Measurements from ENCODE around the gene ACKR4. TPM values are rescaled to one million over a fixed set of nuclear protein-coding genes. Genes with fewer than 3 reads are reported as not detected.

ACKR4 gene
- total RNA-seq, 4 donors from 2014 or later, result not detected

DNA sequence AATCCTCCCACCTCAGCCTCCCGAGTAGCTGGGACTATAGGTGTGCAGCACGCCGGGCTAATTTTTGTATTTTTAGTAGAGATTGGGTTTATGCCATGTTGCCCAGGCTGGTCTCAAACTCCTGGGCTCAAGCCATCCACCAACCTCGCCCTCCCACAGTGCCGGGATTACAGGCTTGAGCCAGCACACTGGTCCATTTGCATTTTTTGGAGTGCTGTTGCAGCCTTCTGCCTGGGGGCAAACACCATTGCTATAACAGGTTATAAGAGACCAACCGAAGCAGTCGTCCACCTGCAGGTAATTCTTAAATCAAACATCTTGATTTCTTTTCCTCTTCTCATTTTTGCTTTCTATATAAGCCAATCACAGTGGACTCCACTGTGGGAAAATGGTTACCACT is 27.7 kb downstream of the ACKR4 start:
- ATAC-seq, result no peak
- no peak for DNase-seq
- H3K36me3 ChIP-seq, result peaks cover 0 to 35% of the 10 kb centered on the region in 2 donors
- no peaks in the 10 kb centered on the region for H3K27me3 ChIP-seq
- no peaks in the 10 kb centered on the region for H3K9me3 ChIP-seq
- in situ Hi-C loops (cut with MboI; ENCODE audit: low sequenced_read_pairs in 4 of 4), result no loop called here
- TF ChIP-seq POLR2A (IDR thresholded peaks at IDR 0.05) (no peak), CTCF (IDR thresholded peaks at IDR 0.05 in 4 of 5, conservative IDR thresholded peaks at IDR 0.05 in 1 of 5) (no peak)
- intact Hi-C loops (cut with DNase I; ENCODE audit: low total_unique reads), result no loop called here
- H3K4me3 ChIP-seq, result no peak overlapping the region
- no peak overlapping the region for H3K27ac ChIP-seq
- no peaks in the 10 kb centered on the region for H3K4me1 ChIP-seq

- TF ChIP-seq POLR2A (IDR thresholded peaks at IDR 0.05) (no peak), CTCF (IDR thresholded peaks at IDR 0.05 in 4 of 5, conservative IDR thresholded peaks at IDR 0.05 in 1 of 5) (no peak)
- no peaks in the 10 kb centered on the region for H3K27me3 ChIP-seq
- no peaks in the 10 kb centered on the region for H3K9me3 ChIP-seq
- no peak overlapping the region for H3K27ac ChIP-seq
- H3K4me3 ChIP-seq, result no peak overlapping the region
- no peak for DNase-seq
- peaks cover 0 to 35% of the 10 kb centered on the region in 2 donors for H3K36me3 ChIP-seq
- in situ Hi-C loops (cut with MboI; ENCODE audit: low sequenced_read_pairs in 4 of 4) (no loop called here), intact Hi-C loops (cut with DNase I; ENCODE audit: low total_unique reads) (no loop called here)
- no peaks in the 10 kb centered on the region for H3K4me1 ChIP-seq
- ATAC-seq, result no peak
Observed at GRCh38 chr3:132625613-132626012, 28.5 kb downstream of the ACKR4 start.

DNA sequence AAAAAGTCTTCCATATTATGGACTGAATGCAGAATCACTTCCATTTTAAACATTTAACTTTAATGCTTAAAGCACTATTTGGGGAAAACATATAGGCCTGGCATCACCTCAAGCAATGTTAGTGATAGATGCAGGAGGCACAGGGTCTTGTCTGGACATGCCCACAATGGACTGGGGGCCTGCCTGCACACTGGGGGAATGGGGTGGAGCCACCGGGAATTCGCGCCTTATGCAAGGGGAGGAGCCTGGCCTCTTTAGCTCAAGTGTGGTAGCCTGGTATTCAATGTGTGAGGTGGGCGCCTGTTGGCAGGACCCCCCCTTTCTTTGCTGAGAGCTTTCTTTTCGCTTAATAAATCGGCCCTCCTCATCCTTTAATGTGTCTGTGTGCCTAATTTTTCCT is 29.9 kb downstream of the ACKR4 start:
- Histone ChIP-seq H3K27ac (no peak overlapping the region), H3K4me3 (no peak overlapping the region), H3K4me1 (no peaks in the 10 kb centered on the region), H3K36me3 (peaks cover 0 to 27% of the 10 kb centered on the region in 2 donors), H3K27me3 (no peaks in the 10 kb centered on the region), H3K9me3 (no peaks in the 10 kb centered on the region)
- DNase-seq (no peak), ATAC-seq (no peak)
- in situ Hi-C loops (cut with MboI; ENCODE audit: low sequenced_read_pairs in 4 of 4) (no loop called here), intact Hi-C loops (cut with DNase I; ENCODE audit: low total_unique reads) (no loop called here)
- TF ChIP-seq POLR2A (IDR thresholded peaks at IDR 0.05) (no peak), CTCF (IDR thresholded peaks at IDR 0.05 in 4 of 5, conservative IDR thresholded peaks at IDR 0.05 in 1 of 5) (no peak)

DNA sequence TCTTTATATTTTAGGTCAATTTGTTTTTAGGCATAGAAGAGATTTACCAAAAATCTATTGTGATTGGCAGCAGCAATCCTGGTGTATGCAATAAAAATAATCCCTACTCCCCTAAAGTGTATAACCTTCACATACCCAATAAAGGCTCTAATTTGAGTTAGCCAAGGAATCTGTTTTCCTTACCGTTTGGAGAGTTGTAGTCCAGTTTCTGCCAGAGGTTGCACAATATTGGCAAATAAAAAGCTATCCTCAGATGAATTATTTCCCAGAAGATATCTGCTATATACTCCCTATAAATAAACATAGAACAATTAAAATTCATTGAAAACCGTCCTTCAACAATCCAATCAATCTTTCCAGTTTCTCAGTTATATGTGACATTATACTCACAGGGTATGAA is 31.1 kb downstream of the ACKR4 start:
- Histone ChIP-seq H3K27me3 (no peaks in the 10 kb centered on the region), H3K4me1 (no peaks in the 10 kb centered on the region), H3K9me3 (no peaks in the 10 kb centered on the region), H3K4me3 (no peak overlapping the region), H3K36me3 (peaks cover 0 to 27% of the 10 kb centered on the region in 2 donors), H3K27ac (no peak overlapping the region)
- intact Hi-C loops (cut with DNase I; ENCODE audit: low total_unique reads), result no loop called here
- TF ChIP-seq CTCF (IDR thresholded peaks at IDR 0.05 in 4 of 5, conservative IDR thresholded peaks at IDR 0.05 in 1 of 5) (no peak), POLR2A (IDR thresholded peaks at IDR 0.05) (no peak)
- in situ Hi-C loops (cut with MboI; ENCODE audit: low sequenced_read_pairs in 4 of 4), result no loop called here
- DNase-seq, result no peak
- ATAC-seq, result no peak

DNA sequence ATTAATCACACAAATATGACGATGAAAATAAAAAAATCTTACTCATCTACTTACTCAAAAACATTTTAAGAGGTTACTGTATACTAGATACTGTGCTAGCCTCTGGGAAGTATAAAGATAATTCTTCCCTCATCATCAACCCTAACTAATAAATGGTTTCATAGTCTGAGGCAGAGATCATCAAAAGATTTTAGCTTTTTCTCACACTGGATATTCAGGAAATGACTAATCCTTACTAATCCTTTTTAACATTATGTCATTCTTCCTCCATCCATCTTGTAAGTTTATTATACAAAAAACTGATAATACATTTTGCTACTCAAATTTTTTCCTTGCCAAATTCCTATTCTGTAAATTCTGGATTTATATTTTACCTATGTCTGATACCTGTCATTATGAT is 32.9 kb downstream of the ACKR4 start:
- no peak overlapping the region for H3K4me3 ChIP-seq
- peaks cover 0 to 27% of the 10 kb centered on the region in 2 donors for H3K36me3 ChIP-seq
- no peaks in the 10 kb centered on the region for H3K4me1 ChIP-seq
- in situ Hi-C loops (cut with MboI; ENCODE audit: low sequenced_read_pairs in 4 of 4), result no loop called here
- no peak overlapping the region for H3K27ac ChIP-seq
- H3K27me3 ChIP-seq, result no peaks in the 10 kb centered on the region
- intact Hi-C loops (cut with DNase I; ENCODE audit: low total_unique reads), result no loop called here
- H3K9me3 ChIP-seq, result no peaks in the 10 kb centered on the region
- ATAC-seq (no peak), DNase-seq (no peak)
- TF ChIP-seq POLR2A (IDR thresholded peaks at IDR 0.05) (no peak), CTCF (IDR thresholded peaks at IDR 0.05 in 4 of 5, conservative IDR thresholded peaks at IDR 0.05 in 1 of 5) (no peak)

Measured in gastrocnemius medialis (tissue), 4 donors.